Loucy (cell line): ENCODE results near the gene SORBS1.

Experiments used
- H2AFZ ChIP-seq: fragments of 200-600 bp; sonication (generic); 2 replicates; pipeline ENCODE4 v1.6.0; 2016; ENCODE audit warnings: antibody characterized with exemption, mild to moderate bottlenecking, low read length, moderate library complexity
- H3F3A ChIP-seq: fragments of 200-600 bp; 2 replicates; pipeline ENCODE4 v1.6.0; 2016; ENCODE audit warnings: antibody characterized with exemption, low read depth, mild to moderate bottlenecking
- H3K27me3 ChIP-seq: fragments of 200-600 bp; sonication (generic); 2 replicates; pipeline ENCODE4 v1.6.1; 2014; ENCODE audit warnings: low read length, mild to moderate bottlenecking; ENCODE audit not compliant: insufficient read depth, poor library complexity, severe bottlenecking
- H3K36me3 ChIP-seq: fragments of 200-600 bp; sonication (generic); 2 replicates; pipeline ENCODE4 v1.6.1; 2016; ENCODE audit warnings: low read length; ENCODE audit not compliant: insufficient read depth
- H3K4me1 ChIP-seq: fragments of 200-600 bp; sonication (generic); 2 replicates; pipeline ENCODE4 v1.5.1; 2014; ENCODE audit warnings: low read length, mild to moderate bottlenecking; ENCODE audit not compliant: insufficient read depth, poor library complexity, severe bottlenecking
- H3K4me2 ChIP-seq: fragments of 200-600 bp; sonication (generic); 2 replicates; pipeline ENCODE4 v1.6.0; 2014; ENCODE audit warnings: antibody characterized with exemption, low read length, low read depth, mild to moderate bottlenecking; ENCODE audit not compliant: poor library complexity, severe bottlenecking
- H3K4me3 ChIP-seq: fragments of 200-600 bp; sonication (generic); 2 replicates; pipeline ENCODE4 v1.5.1; 2014; ENCODE audit warnings: low read length, mild to moderate bottlenecking, mixed read lengths; ENCODE audit not compliant: poor library complexity, severe bottlenecking
- H3K79me2 ChIP-seq: fragments of 200-600 bp; sonication (generic); 2 replicates; pipeline ENCODE4 v1.6.1; 2014; ENCODE audit warnings: low read length; ENCODE audit not compliant: insufficient read depth
- H3K9ac ChIP-seq: fragments of 200-600 bp; sonication (generic); 2 replicates; pipeline ENCODE4 v1.6.0; 2014; ENCODE audit warnings: mild to moderate bottlenecking, low read depth, low read length, moderate library complexity; ENCODE audit not compliant: poor library complexity, severe bottlenecking
- H3K9me2 ChIP-seq: fragments of 200-600 bp; sonication (generic); replicated peaks from 2 replicates; pipeline ENCODE4 v1.6.1; 2016; ENCODE audit warnings: low read depth, low read length, mixed read lengths
- H3K9me3 ChIP-seq: fragments of 200-600 bp; sonication (generic); 2 replicates; pipeline ENCODE4 v1.6.1; 2014; ENCODE audit warnings: mild to moderate bottlenecking, antibody characterized with exemption, low read length, low read depth; ENCODE audit not compliant: insufficient read depth
- H4K20me1 ChIP-seq: fragments of 200-600 bp; sonication (generic); 2 replicates; pipeline ENCODE4 v1.6.0; 2014; ENCODE audit warnings: antibody characterized with exemption, low read length, mild to moderate bottlenecking; ENCODE audit not compliant: insufficient read depth, poor library complexity, severe bottlenecking
- CTCF ChIP-seq: fragments of 200-600 bp; sonication (generic); conservative IDR thresholded peaks from 2 replicates; pipeline ENCODE4 v1.5.1; 2014; ENCODE audit warnings: mild to moderate bottlenecking, antibody characterized with exemption, low read length
- EZH2phosphoT487 ChIP-seq: fragments of 200-600 bp; IDR thresholded peaks from 2 replicates; pipeline ENCODE4 v1.6.1; 2018; ENCODE audit warnings: antibody characterized with exemption, mild to moderate bottlenecking, moderate library complexity, borderline replicate concordance

The SORBS1 gene

GRCh38 chr10:95414016-95414830 is 146.9 kb downstream of the SORBS1 start:
- no peaks in the 10 kb centered on the region for H3K9me2 ChIP-seq

GRCh38 chr10:95413588-95413987 is 147.6 kb downstream of the SORBS1 start:
- H3K9me3 ChIP-seq: no peaks in the 10 kb centered on the region
- H3K4me3 ChIP-seq: no peak overlapping the region
- no peaks in the 10 kb centered on the region for H3K9me2 ChIP-seq
- peaks cover 18% of the 10 kb centered on the region for H3K4me1 ChIP-seq
- no peak overlapping the region for H3K9ac ChIP-seq
- H2AFZ ChIP-seq: no peak overlapping the region
- H3K4me2 ChIP-seq: no peak overlapping the region
- H3K27me3 ChIP-seq: no peaks in the 10 kb centered on the region
- no peaks in the 10 kb centered on the region for H4K20me1 ChIP-seq
- TF ChIP-seq CTCF (no peak), EZH2phosphoT487 (no peak)
- no peaks in the 10 kb centered on the region for H3K36me3 ChIP-seq
- H3F3A ChIP-seq: no peaks in the 10 kb centered on the region
- no peaks in the 10 kb centered on the region for H3K79me2 ChIP-seq

More at GRCh38 chr10:95414016-95414830, 146.9 kb downstream of the SORBS1 start:
- Histone ChIP-seq H3K27me3 (no peaks in the 10 kb centered on the region), H3K4me1 (peaks cover 18% of the 10 kb centered on the region), H3K4me2 (no peak overlapping the region), H4K20me1 (no peaks in the 10 kb centered on the region), H3K79me2 (no peaks in the 10 kb centered on the region), H3K9me3 (no peaks in the 10 kb centered on the region), H3K9ac (no peak overlapping the region), H3F3A (no peaks in the 10 kb centered on the region), H3K36me3 (no peaks in the 10 kb centered on the region), H3K4me3 (no peak overlapping the region), H2AFZ (no peak overlapping the region)
- TF ChIP-seq EZH2phosphoT487: no peak
- TF ChIP-seq CTCF: no peak

- Histone ChIP-seq H4K20me1 (no peaks in the 10 kb centered on the region), H3K4me3 (no peak overlapping the region), H2AFZ (no peak overlapping the region), H3F3A (no peaks in the 10 kb centered on the region), H3K36me3 (no peaks in the 10 kb centered on the region), H3K4me1 (peaks cover 18% of the 10 kb centered on the region), H3K27me3 (no peaks in the 10 kb centered on the region), H3K4me2 (no peak overlapping the region), H3K9me3 (no peaks in the 10 kb centered on the region), H3K9ac (no peak overlapping the region), H3K9me2 (no peaks in the 10 kb centered on the region), H3K79me2 (no peaks in the 10 kb centered on the region)
- no peak for TF ChIP-seq CTCF
- TF ChIP-seq EZH2phosphoT487: no peak
These were observed 149.5 kb downstream of the SORBS1 start for GRCh38 chr10:95411635-95412034.
